ENCODE measurements around the gene IL20RA. TPM values are rescaled to one million over a fixed set of nuclear protein-coding genes. Genes with fewer than 3 reads are reported as not detected.
A peak's percentile ranks its signal among the peaks of the same experiment; 100 is the strongest.
"Not testable (repeated sequence)": the region's sequence is repeated elsewhere in the genome, so short reads cannot be mapped to it uniquely, and the experiment has no call there.

IL20RA gene
- total RNA-seq, 4 donors from 2014 or later: 0.27 to 8.1 (median 2.6) TPM

DNA sequence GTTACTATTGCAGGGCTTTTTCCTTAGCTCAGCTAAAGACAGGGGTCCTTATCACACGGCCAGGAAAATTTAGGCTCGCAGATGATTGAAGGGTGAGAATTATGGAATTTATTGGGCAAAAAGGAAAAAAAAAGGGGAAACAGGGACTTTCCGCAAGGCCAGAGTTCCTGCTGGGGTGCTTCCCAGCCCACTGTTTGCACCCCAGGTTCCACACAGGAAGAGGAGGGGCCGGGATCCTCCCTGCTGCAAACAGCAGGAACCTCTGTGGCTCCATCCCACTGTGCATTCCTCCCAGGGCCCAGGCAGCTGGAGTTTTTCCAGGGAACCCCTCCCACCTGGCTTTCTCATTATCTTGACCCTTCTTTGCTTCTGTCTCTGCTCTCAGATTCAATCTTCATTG lies 35.9 kb upstream of the IL20RA start:
- Histone ChIP-seq H3K36me3 (no peaks in the 10 kb centered on the region), H3K4me3 (replicated peaks in 1 of 3) (no peak overlapping the region), H3K27me3 (no peaks in the 10 kb centered on the region), H3K27ac (no peak overlapping the region), H3K4me1 (no peaks in the 10 kb centered on the region), H3K9me3 (no peaks in the 10 kb centered on the region)
- TF ChIP-seq CTCF (IDR thresholded peaks at IDR 0.05) (no peak), POLR2A (IDR thresholded peaks at IDR 0.05) (no peak)
- no peak for DNase-seq
- intact Hi-C loops (cut with DNase I): no loop called here
- WGBS, 2 donors: 78 to 80% methylated on average over 4 of the region's 4 CpGs

- H3K36me3 ChIP-seq: no peaks in the 10 kb centered on the region
- no peak overlapping the region for H3K27ac ChIP-seq
- H3K27me3 ChIP-seq: no peaks in the 10 kb centered on the region
- H3K4me3 ChIP-seq (replicated peaks in 1 of 3): no peak overlapping the region
- TF ChIP-seq POLR2A (IDR thresholded peaks at IDR 0.05) (no peak), CTCF (IDR thresholded peaks at IDR 0.05) (peak in 5 of 6 experiments; percentile 20 to 78 (median 69))
- WGBS, 2 donors: 55 to 60% methylated on average over 4 of the region's 4 CpGs
- DNase-seq: peak; percentile 77 to 83
- intact Hi-C loops (cut with DNase I): no loop called here
- no peaks in the 10 kb centered on the region for H3K4me1 ChIP-seq
- H3K9me3 ChIP-seq: no peaks in the 10 kb centered on the region
Measured at GRCh38 chr6:137076277-137077068, 31.7 kb upstream of the IL20RA start.

- H3K27ac ChIP-seq; H3K27me3 ChIP-seq; H3K9me3 ChIP-seq; DNase-seq; H3K36me3 ChIP-seq; H3K4me1 ChIP-seq; intact Hi-C loops (cut with DNase I); H3K4me3 ChIP-seq (replicated peaks in 1 of 3): not testable (repeated sequence)
- WGBS, 2 donors: 84 to 86% methylated on average over 3 of the region's 3 CpGs
Measured at GRCh38 chr6:137075790-137076189, 31.0 kb upstream of the IL20RA start.

- intact Hi-C loops (cut with DNase I): no loop called here
- WGBS, 2 donors: 71 to 72% methylated on average over 5 of the region's 5 CpGs
Measured at GRCh38 chr6:137070303-137070702, 25.5 kb upstream of the IL20RA start.

DNA sequence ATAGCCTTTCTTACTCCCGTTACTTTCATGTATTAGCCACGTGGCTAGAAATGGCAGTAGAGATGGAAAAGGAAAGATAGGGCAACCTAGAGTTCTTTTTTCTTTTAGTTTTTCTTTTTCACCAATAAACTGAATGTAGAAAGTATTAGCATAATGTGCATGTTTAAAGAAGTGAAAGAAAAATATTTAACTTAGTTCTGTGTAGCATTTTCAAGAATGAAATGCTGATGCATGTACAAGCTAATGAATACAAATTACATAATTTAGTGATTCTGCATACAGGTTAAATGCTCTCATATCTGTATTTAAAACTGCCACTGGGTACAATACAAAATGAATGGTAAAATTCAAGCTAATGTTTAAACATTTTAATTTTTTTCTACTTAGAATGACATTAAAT lies 22.6 kb upstream of the IL20RA start:
- intact Hi-C loops (cut with DNase I): no loop called here
- DNase-seq: no peak
- Histone ChIP-seq H3K36me3 (no peaks in the 10 kb centered on the region), H3K4me1 (no peaks in the 10 kb centered on the region), H3K9me3 (no peaks in the 10 kb centered on the region), H3K27me3 (no peaks in the 10 kb centered on the region), H3K4me3 (replicated peaks in 1 of 3) (no peak overlapping the region), H3K27ac (no peak overlapping the region)
- TF ChIP-seq POLR2A (IDR thresholded peaks at IDR 0.05) (no peak), CTCF (IDR thresholded peaks at IDR 0.05) (no peak)
- WGBS, 2 donors: 78 to 80% methylated on average over 2 of the region's 2 CpGs

More at GRCh38 chr6:137070303-137070702, 25.5 kb upstream of the IL20RA start:
- no peak overlapping the region for H3K4me3 ChIP-seq (replicated peaks in 1 of 3)
- no peaks in the 10 kb centered on the region for H3K9me3 ChIP-seq
- no peaks in the 10 kb centered on the region for H3K36me3 ChIP-seq
- TF ChIP-seq CTCF (IDR thresholded peaks at IDR 0.05): no peak
- TF ChIP-seq POLR2A (IDR thresholded peaks at IDR 0.05): no peak
- DNase-seq: no peak
- no peak overlapping the region for H3K27ac ChIP-seq
- no peaks in the 10 kb centered on the region for H3K4me1 ChIP-seq
- no peaks in the 10 kb centered on the region for H3K27me3 ChIP-seq

Data from thyroid gland (tissue), 4 donors.